ENCODE measurements around the gene PCDH9.

PCDH9 gene

GRCh38 chr13:66335626-66336025 is 894.5 kb downstream of the PCDH9 start:
- no peak overlapping the region for H2AK5ac ChIP-seq (ENCODE audit: low read length)
- H4K91ac ChIP-seq (ENCODE audit: low read depth, low read length): no peak overlapping the region
- no peak overlapping the region for H3K18ac ChIP-seq (ENCODE audit: low read length)
- H3K9me3 ChIP-seq (ENCODE audit: insufficient read depth, low read depth, low read length): no peaks in the 10 kb centered on the region
- H4K12ac ChIP-seq (ENCODE audit: low read depth, low read length): no peak overlapping the region
- H2BK120ac ChIP-seq (ENCODE audit: insufficient read depth, low read length, poor library complexity): no peak overlapping the region
- no peak overlapping the region for H2BK12ac ChIP-seq (ENCODE audit: low read length)
- H3K4me3 ChIP-seq (ENCODE audit: low read depth, low read length): no peak overlapping the region
- H2AFZ ChIP-seq (ENCODE audit: insufficient read depth, low read length, poor library complexity): no peak overlapping the region
- H3K4me2 ChIP-seq (ENCODE audit: low read length): no peak overlapping the region
- H3K23ac ChIP-seq (ENCODE audit: low read length): no peak overlapping the region
- H3K36me3 ChIP-seq (ENCODE audit: control insufficient read depth in 1 of 2, insufficient read depth in 2 of 2, low read length in 2 of 2): no peaks in the 10 kb centered on the region
- H2BK5ac ChIP-seq (ENCODE audit: low read depth, low read length, poor library complexity): no peak overlapping the region
- no peak overlapping the region for H3K9ac ChIP-seq (ENCODE audit: low read length)
- no peak overlapping the region for H3K27ac ChIP-seq (ENCODE audit: low read depth, low read length)
- H4K8ac ChIP-seq (ENCODE audit: low read depth, low read length): no peak overlapping the region
- DNase-seq: no peak
- no peaks in the 10 kb centered on the region for H3K27me3 ChIP-seq (ENCODE audit: insufficient read depth, low read length)
- no peaks in the 10 kb centered on the region for H3K79me1 ChIP-seq (ENCODE audit: low read length)
- H3K4ac ChIP-seq (ENCODE audit: low read depth, low read length): no peak overlapping the region
- no peak overlapping the region for H3K14ac ChIP-seq (ENCODE audit: low read length)
- H3K4me1 ChIP-seq (ENCODE audit: control insufficient read depth in 1 of 2, insufficient read depth in 2 of 2, low read length in 2 of 2): no peaks in the 10 kb centered on the region
- no peaks in the 10 kb centered on the region for H3K79me2 ChIP-seq (ENCODE audit: control insufficient read depth, insufficient read depth, low read length, poor library complexity)
- no CpG with 5 or more reads among the region's 4 CpGs for WGBS (ENCODE audit: extremely low coverage, insufficient coverage, insufficient read length)

GRCh38 chr13:66329988-66330451 is 900.1 kb downstream of the PCDH9 start:
- Histone ChIP-seq H4K8ac (ENCODE audit: low read depth, low read length) (no peak overlapping the region), H3K23ac (ENCODE audit: low read length) (no peak overlapping the region), H3K79me2 (ENCODE audit: control insufficient read depth, insufficient read depth, low read length, poor library complexity) (no peaks in the 10 kb centered on the region), H4K91ac (ENCODE audit: low read depth, low read length) (no peak overlapping the region), H3K4me2 (ENCODE audit: low read length) (no peak overlapping the region), H3K9ac (ENCODE audit: low read length) (no peak overlapping the region), H2BK5ac (ENCODE audit: low read depth, low read length, poor library complexity) (no peak overlapping the region), H2BK120ac (ENCODE audit: insufficient read depth, low read length, poor library complexity) (no peak overlapping the region), H3K27ac (ENCODE audit: low read depth, low read length) (no peak overlapping the region), H4K12ac (ENCODE audit: low read depth, low read length) (no peak overlapping the region), H3K18ac (ENCODE audit: low read length) (no peak overlapping the region), H3K27me3 (ENCODE audit: insufficient read depth, low read length) (no peaks in the 10 kb centered on the region), H3K4me1 (ENCODE audit: control insufficient read depth in 1 of 2, insufficient read depth in 2 of 2, low read length in 2 of 2) (no peaks in the 10 kb centered on the region), H3K4me3 (ENCODE audit: low read depth, low read length) (no peak overlapping the region), H2BK12ac (ENCODE audit: low read length) (no peak overlapping the region), H3K36me3 (ENCODE audit: control insufficient read depth in 1 of 2, insufficient read depth in 2 of 2, low read length in 2 of 2) (no peaks in the 10 kb centered on the region), H2AK5ac (ENCODE audit: low read length) (no peak overlapping the region), H2AFZ (ENCODE audit: insufficient read depth, low read length, poor library complexity) (no peak overlapping the region), H3K14ac (ENCODE audit: low read length) (no peak overlapping the region), H3K79me1 (ENCODE audit: low read length) (no peaks in the 10 kb centered on the region), H3K9me3 (ENCODE audit: insufficient read depth, low read depth, low read length) (no peaks in the 10 kb centered on the region), H3K4ac (ENCODE audit: low read depth, low read length) (no peak overlapping the region)
- WGBS (ENCODE audit: extremely low coverage, insufficient coverage, insufficient read length): no CpG with 5 or more reads among the region's 1 CpG
- no peak for DNase-seq

- H3K9ac ChIP-seq (ENCODE audit: low read length): no peak overlapping the region
Measured at GRCh38 chr13:66328476-66328875, 901.7 kb downstream of the PCDH9 start.

GRCh38 chr13:66323745-66324347 is 906.3 kb downstream of the PCDH9 start:
- H2AFZ ChIP-seq (ENCODE audit: insufficient read depth, low read length, poor library complexity): no peak overlapping the region
- H3K4me2 ChIP-seq (ENCODE audit: low read length): no peak overlapping the region
- H4K91ac ChIP-seq (ENCODE audit: low read depth, low read length): no peak overlapping the region
- no peak overlapping the region for H4K12ac ChIP-seq (ENCODE audit: low read depth, low read length)
- H2BK120ac ChIP-seq (ENCODE audit: insufficient read depth, low read length, poor library complexity): no peak overlapping the region
- no peaks in the 10 kb centered on the region for H3K36me3 ChIP-seq (ENCODE audit: control insufficient read depth in 1 of 2, insufficient read depth in 2 of 2, low read length in 2 of 2)
- no peak overlapping the region for H2AK5ac ChIP-seq (ENCODE audit: low read length)
- no peaks in the 10 kb centered on the region for H3K9me3 ChIP-seq (ENCODE audit: insufficient read depth, low read depth, low read length)
- no peak overlapping the region for H2BK5ac ChIP-seq (ENCODE audit: low read depth, low read length, poor library complexity)
- H3K4me3 ChIP-seq (ENCODE audit: low read depth, low read length): no peak overlapping the region
- no peak overlapping the region for H3K14ac ChIP-seq (ENCODE audit: low read length)
- no peaks in the 10 kb centered on the region for H3K4me1 ChIP-seq (ENCODE audit: control insufficient read depth in 1 of 2, insufficient read depth in 2 of 2, low read length in 2 of 2)
- no peak overlapping the region for H4K8ac ChIP-seq (ENCODE audit: low read depth, low read length)
- no peaks in the 10 kb centered on the region for H3K27me3 ChIP-seq (ENCODE audit: insufficient read depth, low read length)
- no peak for DNase-seq
- WGBS (ENCODE audit: extremely low coverage, insufficient coverage, insufficient read length): no CpG with 5 or more reads among the region's 3 CpGs
- no peak overlapping the region for H3K27ac ChIP-seq (ENCODE audit: low read depth, low read length)
- H3K79me2 ChIP-seq (ENCODE audit: control insufficient read depth, insufficient read depth, low read length, poor library complexity): no peaks in the 10 kb centered on the region
- H3K23ac ChIP-seq (ENCODE audit: low read length): no peak overlapping the region
- H2BK12ac ChIP-seq (ENCODE audit: low read length): no peak overlapping the region
- H3K18ac ChIP-seq (ENCODE audit: low read length): no peak overlapping the region
- H3K9ac ChIP-seq (ENCODE audit: low read length): no peak overlapping the region
- H3K4ac ChIP-seq (ENCODE audit: low read depth, low read length): no peak overlapping the region
- no peaks in the 10 kb centered on the region for H3K79me1 ChIP-seq (ENCODE audit: low read length)

More at GRCh38 chr13:66328476-66328875, 901.7 kb downstream of the PCDH9 start:
- H3K18ac ChIP-seq (ENCODE audit: low read length): no peak overlapping the region
- H3K79me1 ChIP-seq (ENCODE audit: low read length): no peaks in the 10 kb centered on the region
- no peak overlapping the region for H3K4me2 ChIP-seq (ENCODE audit: low read length)
- no peak overlapping the region for H3K23ac ChIP-seq (ENCODE audit: low read length)
- no peaks in the 10 kb centered on the region for H3K27me3 ChIP-seq (ENCODE audit: insufficient read depth, low read length)
- no peak overlapping the region for H4K91ac ChIP-seq (ENCODE audit: low read depth, low read length)
- no peak overlapping the region for H2BK120ac ChIP-seq (ENCODE audit: insufficient read depth, low read length, poor library complexity)
- no peak overlapping the region for H2BK5ac ChIP-seq (ENCODE audit: low read depth, low read length, poor library complexity)
- H2AK5ac ChIP-seq (ENCODE audit: low read length): no peak overlapping the region
- H3K79me2 ChIP-seq (ENCODE audit: control insufficient read depth, insufficient read depth, low read length, poor library complexity): no peaks in the 10 kb centered on the region
- H3K4me3 ChIP-seq (ENCODE audit: low read depth, low read length): no peak overlapping the region
- H4K8ac ChIP-seq (ENCODE audit: low read depth, low read length): no peak overlapping the region
- H3K4me1 ChIP-seq (ENCODE audit: control insufficient read depth in 1 of 2, insufficient read depth in 2 of 2, low read length in 2 of 2): no peaks in the 10 kb centered on the region
- no peak overlapping the region for H4K12ac ChIP-seq (ENCODE audit: low read depth, low read length)
- no peak overlapping the region for H2AFZ ChIP-seq (ENCODE audit: insufficient read depth, low read length, poor library complexity)
- H2BK12ac ChIP-seq (ENCODE audit: low read length): no peak overlapping the region
- H3K36me3 ChIP-seq (ENCODE audit: control insufficient read depth in 1 of 2, insufficient read depth in 2 of 2, low read length in 2 of 2): no peaks in the 10 kb centered on the region
- H3K9me3 ChIP-seq (ENCODE audit: insufficient read depth, low read depth, low read length): no peaks in the 10 kb centered on the region
- no CpG with 5 or more reads among the region's 5 CpGs for WGBS (ENCODE audit: extremely low coverage, insufficient coverage, insufficient read length)
- no peak overlapping the region for H3K14ac ChIP-seq (ENCODE audit: low read length)
- no peak overlapping the region for H3K4ac ChIP-seq (ENCODE audit: low read depth, low read length)
- no peak overlapping the region for H3K27ac ChIP-seq (ENCODE audit: low read depth, low read length)
- DNase-seq: no peak

All from trophoblast cell (in vitro differentiated cells and primary cell).